GOT3 (cell line): ENCODE results near the gene MTUS2.

Source experiments
- DNase-seq: peaks from one replicate; lab custom pipeline; 2025; ENCODE audit warnings: mixed read lengths; lab: John Stamatoyannopoulos, UW

The MTUS2 gene

DNA sequence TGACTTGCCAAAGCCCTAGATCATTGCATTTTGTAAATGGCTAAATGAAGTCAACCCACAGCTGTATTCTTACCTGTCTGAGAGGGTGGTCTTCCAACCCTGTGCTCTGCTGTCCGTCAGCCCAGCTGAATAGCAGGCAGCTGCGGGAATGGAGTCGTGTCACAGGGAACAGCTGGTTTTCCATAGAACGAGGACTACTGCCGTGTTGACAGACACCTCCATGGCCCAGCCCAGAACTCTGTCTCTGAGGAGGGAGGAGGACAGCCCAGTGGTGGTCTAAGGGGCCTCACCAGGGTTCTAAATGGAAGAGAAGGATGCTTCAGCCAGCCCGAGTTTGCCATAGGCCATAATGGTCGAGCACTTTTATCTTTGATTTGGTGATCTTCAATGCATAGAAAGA, 664.7 kb downstream of the MTUS2 start:
- DNase-seq = no peak

DNA sequence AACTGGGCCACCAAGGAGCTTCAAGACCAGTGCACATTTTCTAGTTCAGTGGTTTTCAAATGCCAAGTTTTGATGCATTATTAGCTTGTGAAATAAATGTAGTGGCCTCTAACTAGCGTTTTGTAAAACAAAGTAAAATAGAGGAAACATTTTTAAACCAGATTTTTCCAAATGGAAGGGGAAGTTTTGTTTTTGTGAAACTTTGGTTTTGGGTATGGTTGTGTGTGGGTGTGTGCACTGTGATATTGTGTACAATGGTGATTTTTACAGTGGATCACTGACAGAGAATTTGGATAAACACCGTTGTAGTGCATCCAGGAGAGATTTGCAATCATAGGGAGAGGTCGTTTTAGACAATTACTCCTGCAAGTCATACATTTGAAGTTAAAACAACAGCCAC, 666.4 kb downstream of the MTUS2 start:
- DNase-seq = no peak

DNA sequence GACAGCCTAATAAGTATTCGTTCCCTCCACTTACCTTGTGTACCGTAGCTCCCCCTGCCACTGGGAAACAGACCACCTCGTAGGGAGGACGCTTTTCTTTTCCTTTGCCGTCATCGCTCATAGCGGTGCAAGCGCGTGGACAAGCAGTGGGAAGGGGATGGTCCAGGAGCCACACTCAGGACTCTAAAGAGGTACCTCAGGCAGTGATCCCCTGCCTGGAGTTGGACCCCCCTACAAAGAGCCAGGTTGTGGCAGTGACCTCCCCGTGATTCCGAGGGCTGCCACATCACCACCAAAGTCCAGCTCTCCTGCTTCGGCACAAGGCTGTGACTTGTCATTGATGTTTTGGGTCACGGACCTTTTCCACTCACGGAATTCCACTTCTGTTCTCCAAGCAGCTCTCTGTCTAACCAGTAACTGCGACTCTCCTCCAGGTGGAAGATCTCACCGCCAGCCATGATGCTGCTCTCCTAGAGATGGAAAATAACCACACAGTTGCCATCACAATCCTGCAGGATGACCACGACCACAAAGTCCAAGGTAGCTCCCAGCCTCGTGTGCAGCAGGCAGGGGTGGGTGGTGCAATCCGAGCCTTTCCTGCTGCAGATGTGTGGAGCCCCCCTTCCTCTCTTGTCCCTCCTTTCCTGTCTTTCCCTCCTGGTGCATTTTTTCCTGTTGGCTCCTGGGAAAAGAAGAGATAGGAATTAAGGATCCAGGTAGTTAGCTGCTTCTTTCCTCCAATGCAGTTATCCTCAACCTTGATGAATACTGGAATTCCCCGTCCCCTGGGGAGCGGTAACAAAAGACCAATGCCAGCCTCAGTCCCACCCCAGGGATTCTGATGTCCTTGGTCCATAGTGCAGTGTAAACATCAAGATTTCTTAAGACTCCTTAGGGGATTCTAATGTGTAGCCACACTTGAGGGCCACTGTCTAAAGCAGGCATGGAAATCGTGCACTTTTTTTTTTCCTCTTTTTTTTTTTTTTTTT, 667.6 kb downstream of the MTUS2 start:
- DNase-seq = no peak

DNA sequence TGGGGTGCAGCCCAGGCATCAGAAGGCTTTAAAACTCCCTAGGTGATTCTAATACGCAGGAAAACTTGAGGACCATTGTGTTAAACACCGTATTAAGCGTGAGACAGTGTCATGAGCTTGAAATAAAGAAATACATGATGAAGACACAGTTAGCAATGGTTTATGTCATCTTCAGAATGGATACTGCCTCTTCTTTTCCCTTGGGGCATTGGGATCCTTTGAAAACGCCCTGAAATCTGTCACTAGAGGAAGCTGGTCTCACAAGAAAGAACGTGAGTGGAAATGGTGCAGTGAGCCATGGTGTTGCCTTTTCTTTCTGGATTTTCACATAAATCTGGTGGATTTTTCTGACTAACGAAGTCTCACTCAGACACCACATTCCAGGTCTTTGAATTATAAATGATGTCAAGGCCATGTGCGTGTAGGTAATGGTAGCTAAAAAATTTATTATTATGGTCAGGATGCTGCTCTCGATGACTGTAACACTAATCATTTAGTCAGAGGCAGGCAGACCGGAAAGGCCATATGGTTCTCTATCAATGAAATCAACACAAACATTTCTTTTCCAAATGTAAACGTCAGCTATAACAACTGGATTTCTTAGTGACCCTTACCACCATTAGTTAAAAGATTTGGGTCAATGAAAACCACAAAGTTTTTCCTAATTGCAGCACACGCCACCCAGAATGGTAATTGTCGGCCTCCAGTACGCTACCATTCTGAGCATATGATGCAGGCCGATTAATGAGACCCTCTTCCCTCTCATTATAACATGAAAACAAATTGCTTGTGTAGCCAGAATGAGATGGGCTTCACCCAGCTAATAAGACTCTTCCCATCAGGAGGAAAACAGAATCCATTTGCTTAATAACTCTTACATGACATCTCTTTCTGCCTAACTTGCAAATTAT, 669.8 kb downstream of the MTUS2 start:
- DNase-seq = no peak

DNA sequence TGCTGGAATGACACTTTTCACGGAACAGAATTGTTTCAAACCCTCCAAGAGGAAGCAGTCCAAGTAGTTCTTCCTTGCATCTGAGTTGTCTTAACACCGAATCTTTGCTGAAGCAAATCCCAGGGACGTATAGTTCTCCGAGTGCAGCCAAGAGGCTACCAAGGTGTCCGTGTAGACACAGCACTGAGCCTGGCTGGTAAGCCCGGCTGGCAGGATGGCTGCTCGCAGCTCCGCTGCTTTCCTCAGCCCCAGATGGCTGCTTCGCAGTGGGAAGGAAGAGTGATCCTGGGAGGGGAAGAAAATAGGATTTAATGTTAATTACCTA, 670.4 kb downstream of the MTUS2 start:
- no peak for DNase-seq

DNA sequence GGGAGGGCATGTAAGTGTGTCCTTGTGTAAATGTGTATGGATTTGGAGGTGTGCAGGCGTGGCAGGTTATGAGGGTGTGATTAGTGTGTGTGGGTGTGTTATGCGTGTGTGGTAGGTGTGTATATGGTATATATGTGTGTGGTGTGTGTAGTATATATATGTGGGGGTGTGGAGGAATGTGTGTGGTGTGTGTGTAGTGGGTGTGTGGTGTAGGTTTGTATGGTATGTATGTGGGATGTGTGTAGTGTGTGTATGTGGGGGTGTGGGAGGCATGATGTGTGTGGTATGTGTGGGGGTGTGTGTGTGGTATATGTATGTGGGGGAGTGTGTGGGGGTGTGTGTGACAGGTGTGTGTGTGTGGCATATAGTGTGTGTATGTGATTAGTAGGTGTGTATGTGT, 671.1 kb downstream of the MTUS2 start:
- no peak for DNase-seq

DNA sequence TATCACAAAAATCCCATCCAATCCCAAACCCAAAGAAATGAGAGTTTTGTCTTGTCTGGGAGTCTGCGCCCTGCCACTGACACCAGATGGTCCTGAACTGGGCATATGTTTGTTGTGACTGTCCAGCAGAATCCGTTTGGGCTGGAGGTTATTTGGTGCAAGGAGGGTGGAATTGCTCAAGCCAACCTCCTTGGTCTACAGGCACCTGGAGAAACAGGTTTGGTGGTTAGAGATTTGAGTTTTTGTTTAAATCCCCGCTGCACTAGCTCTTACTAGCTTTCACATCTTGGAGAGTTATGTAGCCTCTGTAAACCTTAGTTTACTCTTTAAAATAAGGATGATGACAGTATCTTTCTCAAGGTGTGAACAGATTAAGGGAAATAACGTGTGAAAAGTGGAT, 673.7 kb downstream of the MTUS2 start:
- DNase-seq = no peak

DNA sequence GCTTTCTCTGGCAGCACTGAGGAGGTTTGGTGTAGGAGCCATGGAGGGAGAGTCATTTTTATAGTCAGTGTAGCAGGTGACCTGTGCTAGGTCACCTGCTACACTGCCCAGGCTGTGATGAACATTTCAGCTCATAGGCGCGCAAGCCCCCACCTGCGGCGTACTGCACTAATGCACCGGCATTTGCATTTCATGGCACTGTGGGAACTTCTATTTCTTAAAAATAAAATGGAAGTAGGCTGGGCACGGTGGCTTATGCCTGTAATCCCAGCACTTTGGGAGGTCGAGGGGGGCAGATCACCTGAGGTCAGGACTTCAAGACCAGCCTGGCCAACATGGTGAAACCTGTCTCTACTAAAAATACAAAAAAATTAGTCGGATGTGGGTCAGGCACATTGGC, 674.4 kb downstream of the MTUS2 start:
- no peak for DNase-seq

DNA sequence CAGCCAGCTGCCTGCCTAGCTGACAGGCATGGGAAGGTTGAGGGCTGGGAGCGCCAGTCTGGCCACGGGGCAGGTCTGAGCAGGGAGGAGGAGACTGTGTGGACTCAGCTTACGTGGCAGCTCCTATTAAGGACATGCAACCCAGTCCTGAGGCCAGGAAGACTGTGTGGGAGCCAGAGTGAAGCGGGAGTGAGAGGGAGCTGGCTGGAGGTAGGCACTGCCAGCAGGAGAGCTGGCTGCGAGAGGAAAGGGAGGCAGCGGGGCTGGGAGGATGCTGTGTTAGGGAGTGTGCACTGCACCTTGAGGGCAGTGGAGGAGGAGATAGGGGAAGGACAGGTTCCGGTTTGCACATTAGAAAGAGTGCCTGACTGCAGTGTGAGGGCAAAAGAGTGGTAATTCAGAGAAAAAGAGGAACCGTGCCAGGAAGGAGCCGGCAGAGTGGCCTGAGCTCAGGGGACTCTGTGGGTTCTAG, 676.1 kb downstream of the MTUS2 start:
- DNase-seq = no peak

DNA sequence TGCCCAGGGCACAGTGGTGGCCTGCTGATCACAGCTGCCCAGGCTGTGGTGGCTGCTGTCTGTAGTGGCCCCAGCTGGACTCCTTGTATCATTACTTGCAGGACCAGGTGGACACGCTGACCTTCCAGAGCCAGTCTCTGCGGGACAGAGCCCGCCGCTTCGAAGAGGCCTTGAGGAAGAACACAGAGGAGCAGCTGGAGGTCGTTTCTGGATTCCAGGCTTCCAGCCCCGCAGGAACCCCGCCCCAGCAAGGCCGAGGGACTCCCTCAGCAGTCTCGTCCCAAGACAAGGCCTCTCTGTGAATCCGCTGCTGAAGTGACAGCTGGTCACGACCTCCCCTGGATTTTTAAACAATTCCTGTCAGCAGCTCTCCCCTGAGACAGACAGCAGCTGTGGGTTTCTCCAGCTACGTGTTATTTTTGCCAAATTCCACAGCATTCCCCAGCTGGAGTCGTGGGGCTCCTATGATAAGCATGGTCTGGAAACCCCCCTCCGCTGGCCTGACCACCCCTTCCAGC, 677.1 kb downstream of the MTUS2 start:
- no peak for DNase-seq

DNA sequence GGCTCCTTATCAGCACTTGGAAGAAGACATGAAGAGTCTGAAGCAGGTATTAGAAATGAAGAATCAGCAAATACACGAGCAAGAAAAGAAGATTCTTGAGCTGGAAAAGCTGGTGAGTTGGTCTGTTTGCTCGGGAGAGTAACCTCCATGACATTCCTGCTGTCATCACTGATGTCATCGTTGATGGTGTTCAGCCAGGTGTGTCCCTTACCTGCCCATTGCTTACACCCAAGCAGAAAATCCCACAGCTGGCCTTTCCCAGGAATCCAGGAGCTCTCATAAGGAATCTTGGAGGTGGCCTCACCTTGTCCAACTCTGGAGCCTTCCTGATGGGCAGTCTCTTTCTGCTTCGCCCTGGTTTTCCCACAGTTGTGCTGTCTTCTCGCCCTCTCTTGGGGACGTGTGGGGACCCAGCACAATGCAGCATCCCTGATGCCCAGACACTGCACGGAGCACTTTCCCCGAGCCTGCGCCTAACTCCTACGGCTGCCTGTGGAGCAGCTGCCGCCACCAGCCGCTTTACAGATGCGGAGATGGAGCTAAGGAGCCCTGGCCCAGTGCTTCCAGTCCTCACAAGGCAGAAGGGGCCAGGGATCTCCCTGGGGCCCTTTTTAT, 678.4 kb downstream of the MTUS2 start:
- DNase-seq = no peak

DNA sequence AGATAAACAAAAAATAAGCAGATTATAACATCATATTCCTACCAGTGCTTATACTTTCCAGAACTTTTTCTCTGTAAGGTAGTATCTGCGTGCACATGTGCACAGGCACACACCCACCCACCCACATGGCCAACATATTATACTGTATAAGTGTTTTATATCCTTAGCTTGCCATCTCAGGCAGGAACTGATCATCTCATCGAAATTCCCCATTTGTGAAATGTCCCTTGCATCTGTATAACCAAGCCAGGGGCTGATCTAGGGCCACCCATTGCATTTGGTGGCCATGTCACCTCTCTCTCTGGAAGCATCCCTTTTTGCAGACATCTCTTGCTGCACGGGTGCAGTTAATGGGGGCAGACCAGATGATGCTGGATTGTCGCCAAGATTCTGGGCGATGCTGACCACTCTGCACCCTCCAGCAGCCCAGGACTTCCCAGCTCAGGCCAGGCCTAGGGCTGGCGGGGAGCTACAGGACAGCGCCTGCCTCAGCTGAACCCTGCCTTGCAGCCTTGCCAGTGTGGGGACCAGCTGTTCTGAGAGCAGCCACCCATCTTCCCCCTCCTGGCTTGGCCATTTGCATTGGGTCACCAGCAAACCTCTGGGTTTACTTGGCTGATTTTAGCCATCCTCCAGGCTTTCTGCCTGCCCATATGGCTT, 679.5 kb downstream of the MTUS2 start:
- no peak for DNase-seq

DNA sequence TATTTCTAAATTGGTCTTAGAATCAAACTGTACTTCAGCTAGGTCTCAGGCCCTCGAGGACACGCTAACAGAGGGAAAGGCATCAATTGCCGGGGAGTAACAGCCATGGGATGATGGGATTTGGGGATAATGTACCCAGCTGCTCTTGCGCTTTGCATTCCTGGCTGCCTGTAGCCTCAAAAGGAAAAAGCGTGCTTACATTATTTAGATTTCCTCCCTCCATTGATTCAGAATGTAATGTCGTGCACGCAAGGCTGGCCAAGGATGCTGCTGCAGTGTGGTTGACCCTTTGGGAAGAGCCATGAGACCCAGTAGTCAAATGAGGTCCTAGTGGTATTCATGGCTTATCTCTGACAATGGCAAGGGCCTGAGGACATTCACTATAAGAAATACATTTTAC, 680.2 kb downstream of the MTUS2 start:
- DNase-seq = no peak

DNA sequence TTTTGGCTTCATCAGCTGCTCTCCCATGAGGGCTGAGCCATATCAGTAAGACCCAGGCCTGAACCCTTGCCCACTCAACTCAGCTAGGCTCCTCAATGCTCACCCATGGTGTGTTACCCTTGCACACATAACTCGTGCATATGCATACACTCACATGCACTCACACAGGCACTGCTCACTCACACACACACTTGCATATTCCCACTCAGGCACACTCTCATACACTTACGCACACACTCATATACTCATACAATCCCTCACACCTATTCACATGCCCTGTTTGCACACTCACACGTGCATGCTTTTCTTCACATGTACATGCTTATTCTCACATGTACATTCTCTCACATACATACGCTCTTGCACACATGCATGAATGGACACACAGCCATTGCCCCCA, 681.5 kb downstream of the MTUS2 start:
- DNase-seq = no peak

DNA sequence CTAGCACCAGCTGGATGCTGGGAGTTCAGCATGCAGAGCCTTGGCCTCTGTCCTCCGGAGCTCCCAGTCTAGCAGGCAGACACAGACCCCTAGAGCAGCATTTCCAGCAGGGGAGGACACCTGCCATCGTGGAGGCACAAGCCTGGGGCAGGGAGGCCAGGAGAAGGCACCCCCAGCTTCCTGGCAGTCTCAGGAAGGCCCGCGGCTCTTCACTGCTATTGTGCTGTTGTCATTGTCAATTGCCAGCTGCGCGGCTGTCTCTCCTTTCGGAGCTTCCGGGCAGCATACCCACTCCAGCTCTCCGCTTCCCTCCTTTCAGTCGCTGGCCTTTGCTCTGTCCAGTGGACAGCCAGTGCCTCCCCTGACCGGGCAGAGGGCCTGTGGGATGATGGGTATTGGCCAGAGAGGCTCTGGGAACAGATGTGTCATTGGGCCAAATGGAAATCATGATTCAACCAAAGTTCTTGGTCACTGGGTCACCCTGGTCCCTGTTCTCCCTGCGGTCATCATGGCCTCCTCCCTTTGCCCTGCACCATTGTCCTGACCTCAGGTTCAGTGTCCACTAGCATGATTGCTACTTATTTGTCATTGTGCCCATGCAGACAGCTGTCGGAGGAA, 682.4 kb downstream of the MTUS2 start:
- DNase-seq = no peak

DNA sequence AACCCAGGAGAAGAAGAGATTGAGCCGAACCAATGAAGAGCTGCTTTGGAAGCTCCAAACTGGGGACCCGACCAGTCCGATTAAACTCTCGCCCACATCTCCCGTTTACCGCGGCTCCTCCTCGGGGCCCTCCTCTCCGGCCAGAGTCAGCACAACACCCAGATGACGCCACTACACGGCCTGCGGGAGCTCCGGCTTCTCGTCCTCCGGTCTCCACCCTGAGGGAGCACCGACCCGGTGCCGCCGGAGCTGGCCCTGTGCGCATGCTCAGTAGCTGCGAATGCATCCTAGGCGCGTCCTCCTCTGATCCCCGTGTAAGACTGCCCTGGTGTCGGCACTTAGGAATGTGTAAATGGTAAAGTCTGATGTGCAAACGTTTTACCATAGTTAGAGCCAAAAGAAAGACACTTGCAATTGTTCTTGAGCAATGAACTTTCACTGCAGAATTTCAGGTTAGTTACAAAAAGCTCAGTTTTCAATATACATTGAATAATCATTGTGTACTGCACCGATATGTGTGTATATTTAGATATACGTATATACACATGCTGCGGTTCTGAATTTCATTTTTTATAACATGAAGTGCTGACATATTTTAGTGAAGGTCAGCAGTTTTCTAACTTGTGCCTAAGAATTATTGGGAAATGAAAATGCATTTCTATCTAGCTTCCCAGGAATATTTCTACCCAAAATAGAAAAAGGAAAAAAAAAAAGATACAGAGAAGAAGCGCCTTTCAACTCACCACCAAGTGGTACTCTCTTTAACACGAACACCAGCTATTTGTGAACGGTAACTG, 683.1 kb downstream of the MTUS2 start:
- no peak for DNase-seq

DNA sequence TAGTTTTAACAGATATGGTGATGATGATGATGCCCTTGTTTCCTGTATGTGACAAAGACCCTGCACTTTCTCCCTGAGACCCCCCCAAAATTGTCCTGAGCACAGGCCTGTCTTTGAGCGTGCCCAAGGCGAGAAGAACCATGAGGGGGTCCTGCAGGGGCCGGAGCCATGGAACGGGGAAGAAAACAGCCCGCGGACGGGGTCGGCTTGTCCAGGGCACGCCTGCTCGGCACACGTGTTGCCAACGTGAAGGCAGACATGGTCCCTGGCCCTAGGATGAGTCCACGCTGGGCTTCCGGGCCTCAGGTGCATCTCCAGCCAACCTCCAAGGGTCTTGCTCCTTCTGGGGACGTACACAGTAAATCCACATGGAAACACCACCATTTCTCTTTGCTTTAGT, 684.6 kb downstream of the MTUS2 start:
- no peak for DNase-seq

DNA sequence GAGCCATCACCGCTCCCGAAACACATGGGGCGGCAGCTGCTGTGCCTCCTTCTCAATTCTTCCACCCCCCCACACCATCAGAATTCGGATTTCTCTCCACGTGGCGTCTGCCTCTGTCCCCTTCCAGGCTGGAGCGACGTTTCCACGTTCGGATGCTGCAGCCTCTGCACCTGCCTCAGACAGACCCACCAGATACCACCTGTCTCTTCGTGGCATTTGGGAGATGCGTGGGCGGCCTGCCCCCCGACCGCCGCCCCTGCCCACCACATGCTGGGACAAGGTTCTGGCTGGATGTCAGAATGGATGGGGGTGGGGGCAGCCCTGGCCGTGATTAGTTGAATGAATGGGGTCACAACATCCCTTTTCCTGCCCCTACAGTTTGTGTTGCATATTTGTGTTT, 685.4 kb downstream of the MTUS2 start:
- no peak for DNase-seq

DNA sequence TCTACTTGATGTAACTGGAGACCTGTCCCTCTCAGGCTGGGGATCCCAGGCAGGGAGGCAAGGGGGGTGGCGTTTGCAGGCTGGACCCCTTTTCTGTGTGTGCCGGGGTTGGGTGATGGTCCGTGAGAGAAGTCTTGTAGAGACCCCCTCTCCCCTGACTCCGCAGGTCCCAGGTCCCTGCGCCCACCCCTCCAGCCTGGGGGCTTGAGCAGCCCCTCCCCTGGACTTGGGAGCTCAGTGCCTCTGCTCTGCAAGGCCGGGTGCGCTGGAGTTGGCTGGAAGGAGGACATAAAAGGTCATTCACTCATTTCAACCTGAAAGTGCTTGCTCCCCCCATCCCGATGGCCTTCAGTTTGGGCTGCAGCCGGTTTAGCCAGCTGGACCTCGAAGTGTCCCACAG, 685.8 kb downstream of the MTUS2 start:
- no peak for DNase-seq

DNA sequence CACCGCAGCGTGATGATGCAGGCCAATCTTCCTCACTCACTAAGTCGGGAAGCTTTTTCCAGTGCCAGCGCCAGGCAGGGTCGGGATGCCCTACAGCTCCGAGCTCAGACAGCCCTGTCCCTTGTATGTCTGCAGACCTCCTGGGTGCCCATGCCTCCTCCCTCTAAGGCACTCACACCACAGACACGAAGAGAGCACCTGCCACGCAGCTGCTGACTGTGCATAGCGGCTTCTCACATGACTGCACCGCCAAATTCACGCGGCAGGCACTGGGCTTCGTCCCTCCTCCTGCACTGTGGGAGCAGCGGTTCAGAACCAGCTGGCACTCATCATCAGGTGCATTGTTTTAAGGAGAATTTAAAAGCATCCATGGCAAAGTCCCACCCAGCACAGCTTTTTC, 687.2 kb downstream of the MTUS2 start:
- no peak for DNase-seq
